Common myeloid progenitor, CD34-positive (primary cell): ENCODE measurements around the gene SH3BP4.

Experiments
- CTCF ChIA-PET: fragments of 350-600 bp; sonication (Branson Sonifier 250); formaldehyde crosslinking; loops from one replicate; lab custom pipeline; 2021; ENCODE audit warnings: antibody characterized with exemption; lab: Charles Lee
- POLR2A ChIA-PET: fragments of 350-600 bp; sonication (Branson Sonifier 250); formaldehyde crosslinking; loops from one replicate; lab custom pipeline; 2021; ENCODE audit warnings: antibody characterized with exemption; lab: Charles Lee
- DNase-seq, 3 donors: peaks; one replicate each; pipeline versions ENCODE4 v3.0.0 to v3.0.0-alpha.2; 2013
- H3K27ac ChIP-seq, 2 experiments: 1 replicate in 1 of 2; 2 replicates in 1 of 2; pipeline ENCODE4 v1.7.0; 2013; ENCODE audit warnings: inconsistent platforms in 2 of 2, low read length in 2 of 2, mild to moderate bottlenecking in 2 of 2, low read depth in 1 of 2, moderate library complexity in 1 of 2; ENCODE audit not compliant: severe bottlenecking in 2 of 2, insufficient read depth in 1 of 2, poor library complexity in 1 of 2
- H3K27me3 ChIP-seq, 5 experiments: replicated peaks in 2 of 5; 1 replicate in 3 of 5; 2 replicates in 2 of 5; pipeline versions ENCODE4 v1.6.1 to v1.7.0; 2013; ENCODE audit warnings: low read length in 4 of 5, mild to moderate bottlenecking in 2 of 5, moderate library complexity in 2 of 5, inconsistent platforms in 1 of 5; ENCODE audit not compliant: insufficient read depth in 5 of 5, control insufficient read depth in 4 of 5
- H3K36me3 ChIP-seq, 4 experiments: 1 replicate in 2 of 4; 2 replicates in 2 of 4; pipeline versions ENCODE4 v1.6.1 to v1.7.0; 2013; ENCODE audit warnings: low read length in 3 of 4, control low read depth in 1 of 4, mild to moderate bottlenecking in 1 of 4; ENCODE audit not compliant: control insufficient read depth in 4 of 4, insufficient read depth in 4 of 4
- H3K4me1 ChIP-seq, 4 experiments: 1 replicate in 3 of 4; 2 replicates in 1 of 4; pipeline versions ENCODE4 v1.6.1 to v1.7.1; 2013; ENCODE audit warnings: low read length in 3 of 4, mild to moderate bottlenecking in 3 of 4, control low read depth in 1 of 4, inconsistent platforms in 1 of 4, moderate library complexity in 1 of 4; ENCODE audit not compliant: control insufficient read depth in 4 of 4, insufficient read depth in 4 of 4; ENCODE audit errors: control extremely low read depth in 1 of 4
- H3K4me3 ChIP-seq, 7 experiments: 1 replicate in 4 of 7; 2 replicates in 3 of 7; pipeline versions ENCODE4 v1.5.1 to v1.7.0; 2013; ENCODE audit warnings: mild to moderate bottlenecking in 7 of 7, low read length in 6 of 7, moderate library complexity in 6 of 7, inconsistent platforms in 2 of 7, low read depth in 2 of 7, control low read depth in 1 of 7; ENCODE audit not compliant: insufficient read depth in 4 of 7, control insufficient read depth in 1 of 7; ENCODE audit errors: extremely low read depth in 1 of 7
- H3K9me3 ChIP-seq, 5 experiments: 1 replicate in 4 of 5; 2 replicates in 1 of 5; pipeline versions ENCODE4 v1.6.1 to v1.7.1; 2013; ENCODE audit warnings: low read length in 4 of 5, mild to moderate bottlenecking in 2 of 5, inconsistent platforms in 1 of 5, low read depth in 1 of 5, moderate library complexity in 1 of 5; ENCODE audit not compliant: control insufficient read depth in 4 of 5, insufficient read depth in 2 of 5; ENCODE audit errors: control extremely low read depth in 1 of 5
- WGBS: methylation state at CpG from one replicate; pipeline ENCODE4 v1.1.5; 2013; ENCODE audit not compliant: insufficient coverage; 5-methylcytosine and 5-hydroxymethylcytosine counted together

Gene SH3BP4

GRCh38 chr2:234914371-234915154 is 37.3 kb upstream of the SH3BP4 start:
- Histone ChIP-seq H3K9me3 (no peaks in the 10 kb centered on the region), H3K27ac (no peak overlapping the region), H3K36me3 (no peaks in the 10 kb centered on the region), H3K4me1 (no peaks in the 10 kb centered on the region), H3K4me3 (no peak overlapping the region), H3K27me3 (no peaks in the 10 kb centered on the region)
- 97% methylated on average over 9 of the region's 9 CpGs for WGBS
- CTCF ChIA-PET, result no interaction called here
- DNase-seq, result no peak
- POLR2A ChIA-PET, result no interaction called here

- Histone ChIP-seq H3K27me3 (no peaks in the 10 kb centered on the region), H3K36me3 (no peaks in the 10 kb centered on the region), H3K9me3 (no peaks in the 10 kb centered on the region), H3K27ac (no peak overlapping the region), H3K4me3 (no peak overlapping the region), H3K4me1 (no peaks in the 10 kb centered on the region)
- CTCF ChIA-PET, result no interaction called here
- POLR2A ChIA-PET, result no interaction called here
- WGBS, result 100% methylated on average over 5 of the region's 5 CpGs
- DNase-seq, result no peak
Measured at GRCh38 chr2:234916674-234917073, 35.1 kb upstream of the SH3BP4 start.

GRCh38 chr2:234917211-234917975 is 34.4 kb upstream of the SH3BP4 start:
- POLR2A ChIA-PET, result no interaction called here
- Histone ChIP-seq H3K4me1 (no peaks in the 10 kb centered on the region), H3K27me3 (no peaks in the 10 kb centered on the region), H3K4me3 (no peak overlapping the region), H3K9me3 (no peaks in the 10 kb centered on the region), H3K27ac (no peak overlapping the region), H3K36me3 (no peaks in the 10 kb centered on the region)
- 76% methylated on average over 3 of the region's 6 CpGs for WGBS
- CTCF ChIA-PET, result no interaction called here
- no peak for DNase-seq

GRCh38 chr2:234919711-234920110 is 32.1 kb upstream of the SH3BP4 start:
- CTCF ChIA-PET, result no interaction called here

GRCh38 chr2:234920836-234921235 is 31.0 kb upstream of the SH3BP4 start:
- no peak for DNase-seq
- ChIA-PET CTCF (no interaction called here), POLR2A (no interaction called here)
- Histone ChIP-seq H3K27me3 (no peaks in the 10 kb centered on the region), H3K4me3 (no peak overlapping the region), H3K36me3 (no peaks in the 10 kb centered on the region), H3K9me3 (no peaks in the 10 kb centered on the region), H3K4me1 (no peaks in the 10 kb centered on the region), H3K27ac (no peak overlapping the region)
- WGBS, result no CpG with 5 or more reads among the region's 2 CpGs

More at GRCh38 chr2:234919711-234920110, 32.1 kb upstream of the SH3BP4 start:
- no peak for DNase-seq
- Histone ChIP-seq H3K27ac (no peak overlapping the region), H3K36me3 (no peaks in the 10 kb centered on the region), H3K4me3 (no peak overlapping the region), H3K9me3 (no peaks in the 10 kb centered on the region), H3K27me3 (no peaks in the 10 kb centered on the region), H3K4me1 (no peaks in the 10 kb centered on the region)
- POLR2A ChIA-PET, result no interaction called here
- WGBS, result 100% methylated on average over 3 of the region's 3 CpGs

GRCh38 chr2:234929002-234929401 is 22.8 kb upstream of the SH3BP4 start:
- Histone ChIP-seq H3K27ac (no peak overlapping the region), H3K36me3 (no peaks in the 10 kb centered on the region), H3K4me1 (no peaks in the 10 kb centered on the region), H3K27me3 (no peaks in the 10 kb centered on the region), H3K4me3 (no peak overlapping the region), H3K9me3 (no peaks in the 10 kb centered on the region)
- POLR2A ChIA-PET, result no interaction called here
- no peak for DNase-seq
- CTCF ChIA-PET, result no interaction called here
- over 99% methylated on average over 11 of the region's 11 CpGs for WGBS

- H3K4me1 ChIP-seq, result peaks cover 0 to 2% (median under 1%) of the 10 kb centered on the region in 4 experiments
- ChIA-PET POLR2A (interaction anchor here (0.6 kb wide), 1 partner anchor 14 kb away, joined by 3 read pairs; no protein-coding TSS in a partner anchor), CTCF (interaction anchor here (1.2 kb wide), 1 partner anchor 27 kb away, joined by 3 read pairs; no protein-coding TSS in a partner anchor)
- no peaks in the 10 kb centered on the region for H3K27me3 ChIP-seq
- no peaks in the 10 kb centered on the region for H3K36me3 ChIP-seq
- WGBS, result 90% methylated on average over 4 of the region's 4 CpGs
- no peak overlapping the region for H3K27ac ChIP-seq
- DNase-seq, result no peak
- no peaks in the 10 kb centered on the region for H3K9me3 ChIP-seq
- no peak overlapping the region for H3K4me3 ChIP-seq
Measured at GRCh38 chr2:234930397-234930796, 21.4 kb upstream of the SH3BP4 start.
